HEK293 (cell line): Measurements from ENCODE around the gene SLC4A1.
A peak's percentile ranks its signal among the peaks of the same experiment; 100 is the strongest.

Source experiments
- CTCF ChIA-PET: fragments of 350-600 bp; formaldehyde crosslinking; extraction: SDS; loops from one replicate; lab custom pipeline; 2021; ENCODE audit warnings: antibody characterized with exemption; lab: Yijun Ruan, JAX
- POLR2A ChIA-PET: fragments of 300-600 bp; formaldehyde crosslinking; extraction: SDS; loops from one replicate; lab custom pipeline; 2020; ENCODE audit warnings: antibody characterized with exemption, inconsistent platforms; lab: Yijun Ruan, JAX
- H3K27ac ChIP-seq: fragments of 200-500 bp; sonication (Bioruptor generic); 2 replicates; pipeline ENCODE4 v1.5.1; 2014; ENCODE audit warnings: low read depth, low read length, control low read depth, inconsistent platforms; ENCODE audit errors: extremely low read depth
- H3K36me3 ChIP-seq, 2 experiments: fragments of 200-500 bp in 1 of 2; sonication (Bioruptor generic) in 1 of 2; 1 replicate in 1 of 2; 2 replicates in 1 of 2; pipeline ENCODE4 v1.5.1; 2014 to 2017; ENCODE audit warnings: inconsistent platforms in 2 of 2, low read length in 2 of 2; ENCODE audit not compliant: control insufficient read depth in 2 of 2, insufficient read depth in 1 of 2
- H3K4me1 ChIP-seq: fragments of 200-500 bp; sonication (Bioruptor generic); 2 replicates; pipeline ENCODE4 v1.5.1; 2014; ENCODE audit warnings: mild to moderate bottlenecking, low read length, inconsistent platforms; ENCODE audit not compliant: control insufficient read depth, insufficient read depth
- H3K4me3 ChIP-seq: 2 replicates; pipeline ENCODE4 v1.5.1; 2011; ENCODE audit warnings: low read depth, mild to moderate bottlenecking, control low read depth, low read length, moderate library complexity
- H3K9me3 ChIP-seq: fragments of 200-500 bp; sonication (Bioruptor generic); 2 replicates; pipeline ENCODE4 v1.5.1; 2014; ENCODE audit warnings: low read depth, low read length, inconsistent platforms; ENCODE audit not compliant: control insufficient read depth, insufficient read depth
- BCL11B ChIP-seq: fragments of 450-650 bp; formaldehyde crosslinking; IDR thresholded peaks from 2 replicates; pipeline ENCODE4 v1.5.1; 2016; ENCODE audit warnings: low read depth, missing biosample characterization, missing genetic modification characterization
- HOXA7 ChIP-seq: sonication (generic); formaldehyde crosslinking; IDR thresholded peaks from 2 replicates; pipeline ENCODE4 v1.8.1; 2022; ENCODE audit warnings: missing genetic modification reagents, borderline replicate concordance
- MZF1 ChIP-seq: fragments of 450-650 bp; formaldehyde crosslinking; IDR thresholded peaks from 2 replicates; pipeline ENCODE4 v1.5.1; 2017; ENCODE audit warnings: missing biosample characterization, missing genetic modification characterization, borderline replicate concordance
- YY2 ChIP-seq: fragments of 450-650 bp; formaldehyde crosslinking; IDR thresholded peaks from 2 replicates; pipeline ENCODE4 v1.5.1; 2016; ENCODE audit warnings: missing biosample characterization, missing genetic modification characterization
- ZBTB7A ChIP-seq: fragments of 450-650 bp; formaldehyde crosslinking; IDR thresholded peaks from 2 replicates; pipeline ENCODE4 v1.5.1; 2016; ENCODE audit warnings: low read depth, missing biosample characterization, missing genetic modification characterization
- ZEB2 ChIP-seq: fragments of 450-650 bp; formaldehyde crosslinking; IDR thresholded peaks from 2 replicates; pipeline ENCODE4 v1.5.1; 2016; ENCODE audit warnings: missing biosample characterization, missing genetic modification characterization
- ZNF223 ChIP-seq: fragments of 450-650 bp; formaldehyde crosslinking; IDR thresholded peaks from 2 replicates; pipeline ENCODE4 v1.5.1; 2016; ENCODE audit warnings: missing biosample characterization, missing genetic modification characterization
- ZNF239 ChIP-seq: fragments of 450-650 bp; formaldehyde crosslinking; IDR thresholded peaks from 2 replicates; pipeline ENCODE4 v1.5.1; 2016; ENCODE audit warnings: missing biosample characterization, missing genetic modification characterization
- ZNF335 ChIP-seq: fragments of 450-650 bp; formaldehyde crosslinking; conservative IDR thresholded peaks from 2 replicates; pipeline ENCODE4 v1.5.1; 2016; ENCODE audit warnings: missing biosample characterization, missing genetic modification characterization
- ZNF394 ChIP-seq: fragments of 450-650 bp; formaldehyde crosslinking; IDR thresholded peaks from 2 replicates; pipeline ENCODE4 v1.5.1; 2016; ENCODE audit warnings: missing biosample characterization, missing genetic modification characterization, mild to moderate bottlenecking, moderate library complexity, borderline replicate concordance
- ZNF473 ChIP-seq: fragments of 450-650 bp; formaldehyde crosslinking; IDR thresholded peaks from 2 replicates; pipeline ENCODE4 v1.5.1; 2017; ENCODE audit warnings: missing biosample characterization, missing genetic modification characterization
- ZNF600 ChIP-seq: fragments of 450-650 bp; formaldehyde crosslinking; IDR thresholded peaks from 2 replicates; pipeline ENCODE4 v1.5.1; 2016; ENCODE audit warnings: missing biosample characterization, missing genetic modification characterization
- ZNF621 ChIP-seq: fragments of 450-650 bp; formaldehyde crosslinking; IDR thresholded peaks from 2 replicates; pipeline ENCODE4 v1.5.1; 2017; ENCODE audit warnings: missing biosample characterization, missing genetic modification characterization
- ZXDB ChIP-seq: fragments of 450-650 bp; formaldehyde crosslinking; IDR thresholded peaks from 2 replicates; pipeline ENCODE4 v1.5.1; 2016; ENCODE audit warnings: missing biosample characterization, missing genetic modification characterization
- TF ChIP-seq, protein P1 (sequence below): fragments of 450-650 bp; formaldehyde crosslinking; IDR thresholded peaks from 2 replicates; pipeline ENCODE4 v1.5.1; 2016; ENCODE audit warnings: missing biosample characterization, missing genetic modification characterization
- TF ChIP-seq, protein P2 (sequence below): fragments of 450-650 bp; formaldehyde crosslinking; IDR thresholded peaks from 2 replicates; pipeline ENCODE4 v1.5.1; 2016; ENCODE audit warnings: missing biosample characterization, missing genetic modification characterization
- TF ChIP-seq, protein P3 (sequence below): fragments of 450-650 bp; formaldehyde crosslinking; IDR thresholded peaks from 2 replicates; pipeline ENCODE4 v1.5.1; 2017; ENCODE audit warnings: missing biosample characterization, missing genetic modification characterization
- TF ChIP-seq, protein P4 (sequence below): IDR thresholded peaks from 2 replicates; pipeline ENCODE4 v1.6.1; 2011; ENCODE audit warnings: mild to moderate bottlenecking, low read depth, low read length, borderline replicate concordance

The SLC4A1 gene

DNA sequence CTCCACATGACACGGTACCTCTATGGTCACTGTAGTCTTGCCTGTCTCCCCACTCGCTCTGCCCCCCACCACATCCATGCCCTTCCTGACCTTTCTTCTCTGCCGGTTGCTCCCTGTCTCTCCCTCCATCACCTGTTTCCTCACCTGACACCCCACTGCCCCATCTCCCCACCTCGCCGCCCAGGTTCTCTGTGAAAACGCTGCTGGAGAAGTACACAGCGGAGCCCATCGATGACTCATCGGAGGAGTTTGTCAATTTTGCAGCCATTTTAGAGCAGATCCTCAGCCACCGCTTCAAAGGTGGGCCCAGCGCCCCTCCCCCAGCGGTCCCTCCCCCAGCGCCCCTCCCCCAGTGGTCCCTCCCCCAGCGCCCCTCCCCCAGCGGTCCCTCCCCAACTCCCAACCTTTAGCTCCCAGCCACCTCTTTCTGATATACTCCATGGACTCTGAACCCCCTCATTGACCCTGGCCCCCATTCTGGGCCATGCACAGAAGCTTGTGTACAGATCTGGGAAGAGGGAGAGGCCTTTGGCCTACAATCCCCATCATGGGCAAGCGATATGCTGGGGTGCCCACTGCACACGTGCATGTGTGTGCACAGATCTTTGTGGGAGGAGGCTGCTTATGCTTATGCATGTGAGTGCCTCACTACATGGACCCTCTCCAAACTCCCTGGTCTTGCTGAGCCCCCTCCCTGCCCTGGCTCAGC is 44.6 kb upstream of the SLC4A1 start:
- no peaks in the 10 kb centered on the region for H3K36me3 ChIP-seq
- ChIA-PET POLR2A (interaction anchor here (6.5 kb wide), 1 partner anchor 92 kb away, joined by 38 read pairs; the partner anchor contains the start of gene UBTF), CTCF (interaction anchor here (0.5 to 1.3 kb wide), 3 partner anchors 11 to 92 kb away, joined by 3 to 4 read pairs (median 3); no protein-coding TSS in a partner anchor)
- no peak overlapping the region for H3K4me3 ChIP-seq
- H3K9me3 ChIP-seq, result no peaks in the 10 kb centered on the region
- TF ChIP-seq, protein P1, sequence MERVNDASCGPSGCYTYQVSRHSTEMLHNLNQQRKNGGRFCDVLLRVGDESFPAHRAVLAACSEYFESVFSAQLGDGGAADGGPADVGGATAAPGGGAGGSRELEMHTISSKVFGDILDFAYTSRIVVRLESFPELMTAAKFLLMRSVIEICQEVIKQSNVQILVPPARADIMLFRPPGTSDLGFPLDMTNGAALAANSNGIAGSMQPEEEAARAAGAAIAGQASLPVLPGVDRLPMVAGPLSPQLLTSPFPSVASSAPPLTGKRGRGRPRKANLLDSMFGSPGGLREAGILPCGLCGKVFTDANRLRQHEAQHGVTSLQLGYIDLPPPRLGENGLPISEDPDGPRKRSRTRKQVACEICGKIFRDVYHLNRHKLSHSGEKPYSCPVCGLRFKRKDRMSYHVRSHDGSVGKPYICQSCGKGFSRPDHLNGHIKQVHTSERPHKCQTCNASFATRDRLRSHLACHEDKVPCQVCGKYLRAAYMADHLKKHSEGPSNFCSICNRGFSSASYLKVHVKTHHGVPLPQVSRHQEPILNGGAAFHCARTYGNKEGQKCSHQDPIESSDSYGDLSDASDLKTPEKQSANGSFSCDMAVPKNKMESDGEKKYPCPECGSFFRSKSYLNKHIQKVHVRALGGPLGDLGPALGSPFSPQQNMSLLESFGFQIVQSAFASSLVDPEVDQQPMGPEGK (tag by site-specific recombination), result peak; percentile 48; the same call in 1 of the 2 replicates
- no peak for TF ChIP-seq ZNF239 (tag by site-specific recombination)
- TF ChIP-seq ZEB2 (tag by site-specific recombination), result peak; percentile 46; the same call in 1 of the 2 replicates
- no peak for TF ChIP-seq BCL11B (tag by site-specific recombination)
- no peak for TF ChIP-seq ZNF621 (tag by site-specific recombination)
- no peak for TF ChIP-seq HOXA7 (CRISPR knock-in tag)
- no peak for TF ChIP-seq ZNF335 (tag by site-specific recombination)
- TF ChIP-seq, protein P2, sequence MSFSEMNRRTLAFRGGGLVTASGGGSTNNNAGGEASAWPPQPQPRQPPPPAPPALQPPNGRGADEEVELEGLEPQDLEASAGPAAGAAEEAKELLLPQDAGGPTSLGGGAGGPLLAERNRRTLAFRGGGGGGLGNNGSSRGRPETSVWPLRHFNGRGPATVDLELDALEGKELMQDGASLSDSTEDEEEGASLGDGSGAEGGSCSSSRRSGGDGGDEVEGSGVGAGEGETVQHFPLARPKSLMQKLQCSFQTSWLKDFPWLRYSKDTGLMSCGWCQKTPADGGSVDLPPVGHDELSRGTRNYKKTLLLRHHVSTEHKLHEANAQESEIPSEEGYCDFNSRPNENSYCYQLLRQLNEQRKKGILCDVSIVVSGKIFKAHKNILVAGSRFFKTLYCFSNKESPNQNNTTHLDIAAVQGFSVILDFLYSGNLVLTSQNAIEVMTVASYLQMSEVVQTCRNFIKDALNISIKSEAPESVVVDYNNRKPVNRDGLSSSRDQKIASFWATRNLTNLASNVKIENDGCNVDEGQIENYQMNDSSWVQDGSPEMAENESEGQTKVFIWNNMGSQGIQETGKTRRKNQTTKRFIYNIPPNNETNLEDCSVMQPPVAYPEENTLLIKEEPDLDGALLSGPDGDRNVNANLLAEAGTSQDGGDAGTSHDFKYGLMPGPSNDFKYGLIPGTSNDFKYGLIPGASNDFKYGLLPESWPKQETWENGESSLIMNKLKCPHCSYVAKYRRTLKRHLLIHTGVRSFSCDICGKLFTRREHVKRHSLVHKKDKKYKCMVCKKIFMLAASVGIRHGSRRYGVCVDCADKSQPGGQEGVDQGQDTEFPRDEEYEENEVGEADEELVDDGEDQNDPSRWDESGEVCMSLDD (tag by site-specific recombination), result 0 out of 2 replicates have a peak, but pooled peaks have one; percentile 44
- 0 out of 2 replicates have a peak, but pooled peaks have one; percentile 23 for TF ChIP-seq ZBTB7A
- TF ChIP-seq, protein P3, sequence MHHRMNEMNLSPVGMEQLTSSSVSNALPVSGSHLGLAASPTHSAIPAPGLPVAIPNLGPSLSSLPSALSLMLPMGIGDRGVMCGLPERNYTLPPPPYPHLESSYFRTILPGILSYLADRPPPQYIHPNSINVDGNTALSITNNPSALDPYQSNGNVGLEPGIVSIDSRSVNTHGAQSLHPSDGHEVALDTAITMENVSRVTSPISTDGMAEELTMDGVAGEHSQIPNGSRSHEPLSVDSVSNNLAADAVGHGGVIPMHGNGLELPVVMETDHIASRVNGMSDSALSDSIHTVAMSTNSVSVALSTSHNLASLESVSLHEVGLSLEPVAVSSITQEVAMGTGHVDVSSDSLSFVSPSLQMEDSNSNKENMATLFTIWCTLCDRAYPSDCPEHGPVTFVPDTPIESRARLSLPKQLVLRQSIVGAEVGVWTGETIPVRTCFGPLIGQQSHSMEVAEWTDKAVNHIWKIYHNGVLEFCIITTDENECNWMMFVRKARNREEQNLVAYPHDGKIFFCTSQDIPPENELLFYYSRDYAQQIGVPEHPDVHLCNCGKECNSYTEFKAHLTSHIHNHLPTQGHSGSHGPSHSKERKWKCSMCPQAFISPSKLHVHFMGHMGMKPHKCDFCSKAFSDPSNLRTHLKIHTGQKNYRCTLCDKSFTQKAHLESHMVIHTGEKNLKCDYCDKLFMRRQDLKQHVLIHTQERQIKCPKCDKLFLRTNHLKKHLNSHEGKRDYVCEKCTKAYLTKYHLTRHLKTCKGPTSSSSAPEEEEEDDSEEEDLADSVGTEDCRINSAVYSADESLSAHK, result no peak
- TF ChIP-seq MZF1, result no peak
- no peak for TF ChIP-seq ZNF394 (tag by site-specific recombination)
- no peak for TF ChIP-seq ZNF600 (tag by site-specific recombination)
- TF ChIP-seq, protein P4, sequence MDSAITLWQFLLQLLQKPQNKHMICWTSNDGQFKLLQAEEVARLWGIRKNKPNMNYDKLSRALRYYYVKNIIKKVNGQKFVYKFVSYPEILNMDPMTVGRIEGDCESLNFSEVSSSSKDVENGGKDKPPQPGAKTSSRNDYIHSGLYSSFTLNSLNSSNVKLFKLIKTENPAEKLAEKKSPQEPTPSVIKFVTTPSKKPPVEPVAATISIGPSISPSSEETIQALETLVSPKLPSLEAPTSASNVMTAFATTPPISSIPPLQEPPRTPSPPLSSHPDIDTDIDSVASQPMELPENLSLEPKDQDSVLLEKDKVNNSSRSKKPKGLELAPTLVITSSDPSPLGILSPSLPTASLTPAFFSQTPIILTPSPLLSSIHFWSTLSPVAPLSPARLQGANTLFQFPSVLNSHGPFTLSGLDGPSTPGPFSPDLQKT, result no peak
- peak; percentile 11; the same call in 1 of the 2 replicates for TF ChIP-seq YY2 (tag by site-specific recombination)
- no peak for TF ChIP-seq ZNF473 (tag by site-specific recombination)
- TF ChIP-seq ZNF223 (tag by site-specific recombination), result no peak
- no peak for TF ChIP-seq ZXDB
- H3K27ac ChIP-seq, result no peak overlapping the region
- H3K4me1 ChIP-seq, result peaks cover 7% of the 10 kb centered on the region; the same call in 1 of the 2 replicates
